Kasumi-1 (cell line): ENCODE measurements around the gene NR5A2.

Source experiments
- DNase-seq, 2 experiments: peaks; one replicate each; lab custom pipeline; 2025; lab: John Stamatoyannopoulos, UW

The NR5A2 gene

DNA sequence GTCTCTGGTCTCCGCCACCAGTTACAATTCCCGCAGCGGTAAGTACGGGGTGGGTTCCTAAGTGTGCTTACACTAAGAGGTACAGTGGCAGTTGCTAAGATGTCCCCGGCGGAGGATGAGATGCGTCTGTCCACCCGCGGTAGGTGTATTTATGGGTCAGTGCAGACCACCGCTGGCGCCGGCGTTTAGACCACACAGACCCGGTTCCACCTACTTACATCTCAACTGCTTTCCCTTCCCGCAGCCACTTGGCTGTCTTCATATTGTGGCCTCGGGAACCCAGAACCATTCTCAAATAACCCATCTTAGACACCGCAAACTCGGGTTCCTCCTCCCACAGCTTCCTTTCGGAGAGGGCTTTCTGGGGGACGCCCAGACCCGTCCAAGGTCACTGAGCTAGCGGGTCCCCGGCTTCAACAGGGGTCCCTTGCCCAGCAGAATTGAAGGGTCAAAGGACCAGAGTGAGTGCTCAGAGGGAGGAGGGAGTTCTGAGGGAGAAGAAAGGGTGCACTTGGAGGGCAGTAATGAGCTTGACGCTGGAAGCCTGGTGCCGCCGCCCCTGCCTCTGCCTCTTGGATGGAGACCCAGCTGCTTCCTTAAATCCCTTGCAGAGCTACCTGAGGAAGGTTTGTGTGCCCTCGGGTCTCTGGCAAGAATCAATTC is 8.6 kb downstream of the NR5A2 start:
- no peak for DNase-seq

DNA sequence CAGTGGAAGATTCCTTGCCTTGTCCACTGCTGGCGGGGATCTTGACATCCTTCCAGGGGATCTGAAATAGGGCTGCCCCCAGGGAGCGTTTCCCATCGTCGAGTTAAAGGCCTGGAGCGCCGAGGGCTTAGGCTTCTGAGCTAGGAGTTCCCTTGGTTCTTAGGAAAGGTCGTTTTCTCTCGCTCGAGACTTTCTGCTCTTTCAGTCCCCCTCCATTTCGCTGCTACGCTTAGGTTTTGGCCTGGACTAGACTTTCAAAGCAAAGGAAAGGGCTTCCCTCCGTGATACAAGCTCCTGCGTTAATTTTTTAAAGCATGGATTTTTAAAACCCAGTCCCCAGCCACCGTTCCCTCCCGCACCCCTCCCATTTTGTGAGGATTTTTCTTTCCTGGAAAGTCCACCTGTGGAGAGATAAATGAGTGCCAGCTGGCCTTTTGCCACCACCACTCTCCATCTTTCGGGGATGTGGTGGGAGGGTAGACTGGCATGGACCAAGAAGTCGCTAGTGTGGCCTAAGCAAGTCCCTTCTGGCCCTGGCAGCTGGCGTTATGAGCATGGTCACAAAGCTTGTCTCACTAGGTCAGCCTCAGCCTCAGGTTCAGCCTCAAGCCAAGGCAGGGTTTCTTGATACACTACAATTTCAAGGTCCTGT is 9.2 kb downstream of the NR5A2 start:
- DNase-seq: no peak

DNA sequence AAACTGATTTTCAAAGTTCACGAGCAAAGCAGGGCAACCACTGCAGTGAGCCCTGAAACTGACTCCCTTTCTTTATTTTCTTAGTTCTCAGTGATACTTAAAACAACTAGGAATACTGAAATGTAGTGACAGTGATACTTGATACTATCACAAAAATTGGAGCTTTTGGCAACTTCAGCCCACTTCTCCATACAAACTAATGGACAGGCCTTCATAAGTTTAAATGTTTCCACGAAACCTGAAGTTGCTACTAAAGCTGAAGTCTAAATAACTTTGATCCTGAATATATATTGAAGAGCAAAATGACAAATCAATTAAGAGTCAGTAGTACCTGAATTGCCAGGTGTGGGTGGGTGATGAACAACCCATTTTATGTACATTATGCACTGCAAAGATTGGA is 10.0 kb downstream of the NR5A2 start:
- no peak for DNase-seq

DNA sequence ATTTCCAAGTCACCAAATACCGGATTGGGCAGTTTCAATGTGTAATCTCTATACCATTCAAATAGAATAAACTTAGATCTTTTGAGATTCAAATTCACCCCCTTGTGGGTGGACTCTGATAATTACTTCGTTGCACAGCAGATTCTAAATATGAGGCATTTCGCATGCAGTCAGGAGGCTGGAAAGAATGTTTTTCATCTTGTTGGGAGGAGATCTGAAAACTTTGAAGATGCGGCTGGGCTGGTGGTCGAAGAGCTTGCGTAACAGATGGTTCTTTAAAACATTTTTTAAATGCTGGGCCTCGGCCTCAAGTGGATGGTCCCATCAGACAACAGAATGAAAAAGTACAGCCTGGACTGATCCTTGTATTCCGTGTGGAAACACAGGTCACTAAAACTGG is 10.4 kb downstream of the NR5A2 start:
- no peak for DNase-seq

DNA sequence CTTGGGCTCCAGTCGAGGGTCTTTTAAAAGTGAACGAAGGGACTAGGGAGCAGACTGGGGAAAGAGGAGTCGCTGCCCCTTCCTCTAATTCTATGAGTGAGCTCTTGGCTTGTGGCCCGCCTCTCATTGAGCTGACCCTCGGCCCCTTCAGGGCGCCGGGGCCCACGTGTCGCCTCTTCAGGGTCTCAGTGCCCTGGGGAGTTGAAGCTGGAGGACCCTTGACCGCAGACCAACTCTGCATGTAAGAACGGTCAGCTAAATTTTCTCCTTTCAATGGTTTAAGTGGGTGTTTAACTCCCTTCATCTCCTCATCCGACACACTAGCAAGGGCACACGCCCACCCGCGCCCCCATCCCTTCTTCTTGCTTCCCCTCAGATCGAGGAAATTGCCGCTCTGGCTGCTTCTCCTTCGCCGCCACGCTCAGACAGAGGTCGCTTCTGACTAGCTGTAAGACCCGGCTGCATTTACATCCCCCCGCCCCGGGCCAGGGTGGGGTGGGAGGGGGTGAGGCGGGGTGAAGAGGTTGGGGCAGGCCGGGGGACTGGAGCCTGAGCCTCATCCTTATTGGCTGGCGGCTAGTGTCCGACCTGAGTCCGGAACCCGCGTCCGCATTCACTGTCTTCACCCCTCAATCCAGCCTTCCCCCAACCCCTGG is 10.9 kb downstream of the NR5A2 start:
- DNase-seq: no peak

DNA sequence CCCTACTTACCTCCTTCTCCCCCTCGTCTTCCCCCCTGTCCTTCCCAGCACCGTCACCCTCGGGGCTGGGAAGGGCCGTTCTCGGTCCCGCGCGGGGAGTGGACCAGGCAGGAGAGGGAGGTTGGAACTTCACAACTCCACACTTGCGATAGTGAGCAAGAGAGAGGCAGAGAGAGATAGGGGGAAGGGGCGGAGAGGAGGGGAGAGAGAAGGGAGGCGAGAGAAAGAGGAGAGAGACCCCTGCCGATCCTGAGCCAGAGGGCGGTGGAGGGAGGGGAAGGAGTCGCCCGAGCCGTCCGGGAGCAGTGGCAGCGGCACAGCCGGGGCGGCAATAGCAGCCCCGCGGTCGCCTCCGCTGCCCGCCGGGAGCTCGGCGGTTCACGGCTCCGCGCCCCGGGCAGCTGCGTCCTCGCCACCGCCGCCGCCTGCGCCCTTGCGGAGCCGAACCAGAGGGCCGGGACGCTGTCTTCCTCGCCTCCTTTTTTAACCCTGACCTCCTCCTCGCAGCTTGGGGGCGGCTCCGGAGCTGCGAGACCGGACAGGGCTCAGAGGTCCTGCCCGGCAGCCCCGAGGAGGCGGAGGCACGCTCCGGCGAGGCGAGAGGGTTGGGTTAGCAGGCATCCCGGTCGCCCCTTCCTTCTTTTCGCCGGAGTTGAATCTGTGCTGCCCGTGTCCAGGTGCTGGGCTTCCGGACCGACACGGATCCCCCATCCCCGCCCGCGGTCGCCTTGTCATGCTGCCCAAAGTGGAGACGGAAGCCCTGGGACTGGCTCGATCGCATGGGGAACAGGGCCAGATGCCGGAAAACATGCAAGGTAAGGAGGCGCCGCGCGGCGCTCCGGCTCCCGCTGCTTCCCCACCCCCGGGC is 11.7 kb downstream of the NR5A2 start:
- peak; percentile 36 to 41 for DNase-seq

DNA sequence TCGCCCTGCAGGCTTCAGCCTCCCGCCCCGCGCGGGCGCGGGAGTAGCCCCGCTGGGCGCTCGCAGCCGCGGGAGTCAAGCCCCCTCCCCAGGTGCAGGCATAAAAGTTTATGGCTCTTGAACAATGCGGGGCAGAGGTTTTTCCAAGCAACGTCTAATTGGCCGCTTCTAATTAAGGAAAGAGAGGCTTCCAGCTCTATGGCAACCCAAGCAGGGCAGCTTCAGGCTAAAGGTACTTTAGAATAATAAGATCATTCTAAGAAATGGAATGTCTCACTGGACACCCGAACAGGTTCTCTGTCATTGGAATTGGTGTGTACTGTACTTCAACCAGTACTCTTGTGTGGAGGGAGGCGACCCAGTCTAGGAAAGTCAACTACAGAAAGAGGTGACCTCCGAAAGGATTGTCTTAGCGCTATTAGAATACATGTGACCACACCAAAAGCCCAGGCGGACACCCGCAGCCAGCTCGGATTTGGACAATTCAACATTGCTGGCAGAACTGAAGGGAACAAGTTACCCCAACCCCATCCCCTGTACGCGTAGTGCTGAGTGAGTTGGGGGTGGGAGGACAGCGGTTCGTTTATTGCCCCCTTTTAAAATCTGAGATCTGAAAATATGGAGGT is 12.5 kb downstream of the NR5A2 start:
- no peak for DNase-seq

DNA sequence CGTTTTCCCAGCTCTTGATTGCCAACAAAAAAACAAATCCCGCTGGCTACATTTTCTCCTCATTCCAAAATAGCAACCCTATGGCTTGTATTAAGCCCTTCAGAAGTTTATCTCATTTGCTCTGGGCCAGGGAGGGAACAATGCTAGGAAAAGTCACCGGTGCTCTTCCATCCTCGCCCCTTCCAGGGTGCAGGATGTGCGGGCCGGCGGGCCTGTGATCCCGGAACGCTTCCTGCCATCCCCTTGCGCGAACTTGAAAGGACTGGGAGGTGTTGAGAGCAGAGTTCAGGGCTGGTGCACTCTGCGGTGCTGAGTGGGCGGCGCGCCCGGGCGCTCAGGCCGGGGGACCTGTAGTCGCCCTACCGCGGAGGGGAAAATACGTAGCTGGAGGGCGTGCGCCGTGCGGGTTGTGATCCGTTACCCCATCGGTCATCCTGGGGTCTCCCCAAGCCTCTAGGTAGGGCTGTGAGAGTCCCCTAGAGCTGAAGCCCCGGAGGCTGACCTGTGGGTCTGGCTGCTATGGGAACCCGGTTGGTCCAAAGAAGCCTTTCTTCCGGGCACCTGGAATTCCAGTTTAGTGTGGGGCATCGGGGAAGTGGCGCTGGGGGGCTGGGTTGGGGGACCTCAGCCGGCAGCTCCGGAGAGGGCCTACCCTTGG is 13.1 kb downstream of the NR5A2 start:
- no peak for DNase-seq

DNA sequence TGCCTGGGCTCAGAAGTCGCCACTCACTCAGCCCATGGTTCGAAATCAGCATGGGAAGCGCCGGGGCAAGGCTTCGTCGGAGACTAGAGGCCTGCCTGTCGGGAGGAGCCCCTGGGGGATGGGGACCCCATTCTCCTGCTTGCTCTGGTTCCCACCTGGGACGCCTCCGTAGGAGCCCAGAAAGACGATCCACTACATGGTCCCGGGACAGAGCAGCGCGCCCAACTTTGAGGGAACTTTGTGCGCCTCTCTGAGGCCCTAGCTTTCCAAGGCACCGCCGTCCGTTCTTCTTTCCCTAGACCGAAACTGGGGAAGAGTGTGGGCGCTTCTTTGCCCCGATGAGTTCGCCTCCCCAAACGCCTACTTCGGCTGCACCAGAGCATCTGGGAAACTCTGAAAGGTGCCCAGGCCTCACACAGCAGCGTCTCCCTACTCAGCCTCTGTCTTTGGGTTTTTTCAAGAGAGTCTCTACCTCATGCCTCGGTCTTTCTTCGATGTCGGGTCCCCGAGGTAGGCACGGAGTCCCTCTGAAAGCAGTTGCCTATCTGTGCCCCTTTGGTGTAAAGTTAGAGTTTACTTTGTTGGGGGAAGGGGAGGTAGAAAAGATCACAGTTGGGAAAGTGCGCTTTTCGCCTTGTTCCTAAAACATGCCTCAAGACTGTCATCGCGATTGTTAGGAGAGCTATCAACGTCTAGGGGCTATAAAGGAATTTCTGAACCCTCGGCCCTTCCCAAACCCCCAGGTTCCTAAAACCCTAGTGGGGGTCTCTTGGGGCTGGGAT is 14.0 kb downstream of the NR5A2 start:
- DNase-seq: no peak

DNA sequence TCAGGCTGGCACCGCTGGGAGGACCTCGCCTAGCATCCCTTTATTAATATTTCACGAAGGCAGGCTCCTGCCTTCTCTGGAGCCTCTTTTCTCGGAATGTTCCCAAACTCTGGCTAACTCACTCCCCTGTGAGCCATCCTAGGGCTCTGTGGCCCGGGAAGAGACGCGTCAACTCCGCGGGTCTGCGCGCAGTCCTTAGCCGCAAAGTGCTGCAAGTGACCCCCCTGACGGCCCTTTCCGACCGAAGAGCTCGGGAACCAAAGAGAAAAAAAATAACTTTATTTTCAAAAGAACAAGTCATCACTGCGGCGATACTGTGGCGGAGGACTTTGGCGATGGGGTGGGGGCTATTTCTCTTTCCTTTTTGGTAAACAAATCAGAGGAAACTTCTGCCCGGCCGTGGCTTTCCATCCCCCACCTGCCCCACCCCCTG is 14.6 kb downstream of the NR5A2 start:
- no peak for DNase-seq

DNA sequence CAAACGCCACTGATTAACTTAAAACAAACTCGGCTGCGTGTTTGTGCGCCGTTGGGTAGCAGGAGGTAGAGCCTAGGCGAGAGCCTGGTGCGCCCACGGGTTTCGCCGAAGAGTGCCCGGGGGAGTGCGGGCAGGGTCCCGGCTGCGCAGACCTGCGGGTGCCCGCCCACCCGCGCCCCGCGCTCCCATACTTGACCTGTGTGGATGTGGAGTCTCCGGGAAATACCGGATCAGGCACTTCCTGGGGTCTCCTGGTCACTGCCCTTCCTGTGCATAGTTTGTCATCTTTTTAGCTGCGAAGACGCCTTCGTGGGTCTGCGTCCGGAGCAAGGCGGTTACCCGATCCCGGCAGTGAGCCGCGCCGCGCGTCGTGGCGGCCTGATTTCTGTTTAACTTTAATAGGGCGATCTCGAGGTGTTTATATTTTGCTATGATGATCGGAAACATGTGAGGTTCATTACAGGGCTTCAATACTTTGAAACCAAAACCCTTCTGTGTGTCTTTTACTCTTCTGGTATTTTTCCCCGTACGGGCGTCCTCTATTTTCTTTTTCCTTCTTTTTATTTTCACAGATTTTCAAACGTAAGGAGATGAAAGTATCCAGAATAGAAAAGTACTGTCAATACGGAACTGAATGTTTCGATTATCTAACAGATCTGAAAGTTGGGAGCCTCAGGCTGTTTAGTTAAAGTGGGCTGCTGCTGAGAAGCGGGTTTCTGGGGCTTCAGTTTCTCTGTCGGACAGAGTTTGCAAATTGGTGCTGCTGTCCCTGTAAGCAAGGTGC is 15.2 kb downstream of the NR5A2 start:
- no peak for DNase-seq

DNA sequence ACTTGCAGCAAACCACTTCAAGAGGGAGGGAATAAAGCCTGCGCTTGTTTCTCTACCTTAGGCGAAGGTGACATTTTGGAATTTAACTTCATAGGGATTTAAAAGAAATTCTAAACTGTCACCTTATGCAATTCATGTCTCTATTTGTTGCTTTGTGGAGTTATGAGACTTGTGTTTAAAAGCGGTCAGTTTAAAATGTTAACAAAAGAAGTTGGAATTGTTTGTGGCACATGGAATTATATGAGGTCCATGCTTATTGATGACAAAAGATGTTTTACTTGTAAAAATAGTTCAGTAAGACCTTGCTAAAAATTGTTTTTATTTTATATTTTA is 15.8 kb downstream of the NR5A2 start:
- no peak for DNase-seq

DNA sequence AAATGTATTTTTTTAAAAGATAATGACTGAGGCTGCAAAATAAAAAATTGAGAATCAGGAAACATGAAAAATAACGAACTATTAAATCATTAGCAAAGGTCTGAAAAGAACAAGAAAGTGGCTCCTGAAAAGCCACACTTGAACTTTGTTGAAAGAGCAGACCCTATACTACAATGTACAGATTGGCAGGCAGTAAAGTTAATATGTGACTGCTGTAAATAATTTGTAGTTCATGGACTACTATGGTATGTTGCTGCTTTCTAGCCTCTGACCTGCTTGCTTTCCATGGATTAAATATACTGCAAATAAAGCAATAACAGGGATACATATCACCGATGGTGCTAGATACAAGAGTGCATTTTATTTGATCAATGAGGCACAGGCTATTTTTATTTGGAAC is 18.6 kb downstream of the NR5A2 start:
- DNase-seq: no peak

DNA sequence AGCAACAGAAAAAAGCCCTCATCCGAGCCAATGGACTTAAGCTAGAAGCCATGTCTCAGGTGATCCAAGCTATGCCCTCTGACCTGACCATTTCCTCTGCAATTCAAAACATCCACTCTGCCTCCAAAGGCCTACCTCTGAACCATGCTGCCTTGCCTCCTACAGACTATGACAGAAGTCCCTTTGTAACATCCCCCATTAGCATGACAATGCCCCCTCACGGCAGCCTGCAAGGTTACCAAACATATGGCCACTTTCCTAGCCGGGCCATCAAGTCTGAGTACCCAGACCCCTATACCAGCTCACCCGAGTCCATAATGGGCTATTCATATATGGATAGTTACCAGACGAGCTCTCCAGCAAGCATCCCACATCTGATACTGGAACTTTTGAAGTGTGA is 20.7 kb downstream of the NR5A2 start:
- no peak for DNase-seq

DNA sequence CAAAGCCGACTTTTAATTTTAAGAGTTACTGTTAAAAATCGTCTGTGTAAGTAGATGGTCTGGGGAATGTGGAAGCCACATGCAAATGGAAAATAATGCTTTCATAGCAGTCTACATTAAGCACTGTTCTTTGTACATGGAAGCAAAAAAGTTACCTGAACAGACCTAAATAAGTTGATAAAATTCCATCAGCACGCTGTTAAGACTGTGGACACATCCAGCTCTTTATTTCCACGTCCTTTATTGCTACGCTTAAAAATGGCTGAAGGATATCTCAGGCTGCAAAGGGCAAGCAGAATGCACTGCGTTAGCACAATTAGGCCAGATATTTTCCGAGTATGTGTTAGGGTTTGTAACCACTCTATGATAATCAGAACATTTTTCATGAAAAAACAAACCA is 22.3 kb downstream of the NR5A2 start:
- DNase-seq: no peak

DNA sequence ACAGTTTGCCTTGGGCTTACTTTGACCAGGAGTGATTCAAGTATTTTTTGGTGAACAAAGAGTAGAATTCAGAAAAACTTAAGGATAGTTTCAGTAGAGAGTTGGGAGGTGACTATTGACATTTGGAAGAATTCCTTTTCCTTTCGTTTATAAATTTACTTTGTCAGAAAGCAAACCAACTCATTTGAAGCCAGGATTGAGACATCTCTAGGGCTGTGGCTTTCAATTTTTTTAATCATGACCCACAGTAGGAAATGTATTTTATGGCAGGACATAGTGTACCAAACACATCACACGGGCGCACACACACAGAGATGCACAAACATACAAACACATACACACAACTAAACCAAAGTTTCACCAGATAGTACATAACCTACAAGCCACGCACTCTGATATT is 24.1 kb downstream of the NR5A2 start:
- DNase-seq: no peak

DNA sequence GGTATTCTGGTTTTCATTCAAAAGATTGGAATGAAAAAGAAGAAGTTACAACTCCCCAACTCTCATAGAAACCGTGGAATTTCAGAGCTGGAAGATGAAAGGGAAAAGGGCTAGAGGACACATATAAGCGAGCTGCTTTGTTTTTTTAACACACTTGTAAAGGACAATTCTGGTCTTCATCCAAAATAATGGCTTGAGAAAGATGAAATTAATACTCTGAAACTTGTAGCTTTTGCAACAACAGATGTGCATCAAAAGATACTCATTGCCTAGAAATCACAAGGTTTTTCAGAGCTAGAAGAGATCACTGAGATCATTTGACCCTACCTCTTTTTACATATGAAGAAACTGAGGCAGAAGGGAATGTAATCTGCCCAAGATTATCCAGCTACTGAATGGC is 25.6 kb downstream of the NR5A2 start:
- DNase-seq: no peak

DNA sequence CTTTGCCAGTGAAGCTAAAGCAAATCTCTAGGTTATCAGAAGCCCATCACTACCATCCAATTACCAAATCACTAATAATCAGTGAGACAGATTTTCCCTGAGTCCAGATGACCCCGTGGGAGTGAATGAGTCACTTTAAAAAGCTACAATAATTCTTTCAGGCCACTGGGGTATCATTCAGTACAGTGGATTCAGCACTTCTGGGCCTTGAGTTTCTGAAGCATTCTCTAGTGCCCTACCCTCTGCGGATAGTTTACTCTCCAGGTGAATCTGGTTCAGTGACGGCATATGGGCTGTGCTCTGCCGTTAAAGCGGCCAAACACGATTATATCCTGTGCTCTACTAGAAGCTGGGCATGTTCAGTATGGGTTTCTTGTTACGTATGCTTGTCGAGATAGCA is 26.1 kb downstream of the NR5A2 start:
- no peak for DNase-seq

DNA sequence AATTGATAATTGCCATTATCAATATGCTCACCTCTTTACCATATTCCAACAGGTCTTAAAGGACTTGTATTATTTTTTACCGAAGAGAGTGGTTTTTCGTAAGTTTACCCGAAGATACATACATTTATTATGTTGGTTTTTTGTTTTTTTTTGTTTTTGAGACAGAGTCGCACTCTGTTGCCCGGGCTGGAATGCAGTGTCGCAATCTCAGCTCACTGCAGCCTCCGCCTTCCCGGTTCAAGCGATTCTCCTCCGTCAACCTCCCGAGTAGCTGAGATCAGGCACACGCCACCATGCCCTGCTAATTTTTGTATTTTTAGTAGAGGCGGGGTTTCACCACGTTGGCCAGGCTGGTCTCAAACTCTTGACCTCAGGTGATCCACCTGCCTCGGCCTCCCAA is 30.8 kb downstream of the NR5A2 start:
- no peak for DNase-seq

DNA sequence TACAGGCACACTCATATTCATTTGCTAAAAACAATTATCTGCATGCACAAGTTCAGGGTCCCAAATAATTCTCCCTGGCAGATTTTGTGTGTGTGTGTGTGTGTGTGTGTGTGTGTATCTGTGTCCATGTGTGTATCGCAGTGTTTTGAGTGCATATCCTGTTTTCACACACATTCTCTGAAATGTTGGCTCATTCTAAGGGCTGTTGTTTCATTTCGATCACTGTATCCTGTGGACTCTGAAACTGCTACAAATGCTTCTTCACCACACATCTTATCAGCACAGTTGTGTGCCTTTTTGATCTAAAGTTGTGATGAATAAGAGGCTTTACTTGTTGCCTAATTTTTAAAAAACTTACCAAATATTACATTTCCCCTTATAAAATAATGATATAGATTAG is 34.6 kb downstream of the NR5A2 start:
- no peak for DNase-seq
